OCI-LY1 (cell line): ENCODE data around the gene STK32B.

Experiments
- H2AFZ ChIP-seq: fragments of 200-600 bp; sonication (generic), shearing (Covaris generic); 2 replicates; pipeline ENCODE4 v1.6.0; 2014; ENCODE audit warnings: antibody characterized with exemption, mild to moderate bottlenecking, low read length
- H3F3A ChIP-seq: fragments of 200-600 bp; sonication (generic), shearing (Covaris generic); 2 replicates; pipeline ENCODE4 v1.6.0; 2014; ENCODE audit warnings: mild to moderate bottlenecking, antibody characterized with exemption, low read length, moderate library complexity; ENCODE audit not compliant: insufficient read depth
- H3K27ac ChIP-seq: fragments of 200-600 bp; sonication (generic); 2 replicates; pipeline ENCODE4 v1.5.1; 2014; ENCODE audit warnings: low read length, mixed run types, mild to moderate bottlenecking, low read depth; ENCODE audit not compliant: poor library complexity, severe bottlenecking
- H3K27me3 ChIP-seq: fragments of 200-600 bp; sonication (generic); 2 replicates; pipeline ENCODE4 v1.6.0; 2014; ENCODE audit warnings: antibody characterized with exemption, mild to moderate bottlenecking, low read length, moderate library complexity; ENCODE audit not compliant: insufficient read depth
- H3K36me3 ChIP-seq: fragments of 200-600 bp; sonication (generic); 2 replicates; pipeline ENCODE4 v1.6.1; 2014; ENCODE audit warnings: mild to moderate bottlenecking, antibody characterized with exemption, low read length, moderate library complexity, mixed read lengths; ENCODE audit not compliant: insufficient read depth
- H3K4me1 ChIP-seq: fragments of 200-600 bp; sonication (generic); 2 replicates; pipeline ENCODE4 v1.5.1; 2014; ENCODE audit warnings: mild to moderate bottlenecking, low read length, moderate library complexity; ENCODE audit not compliant: insufficient read depth, severe bottlenecking
- H3K4me2 ChIP-seq: fragments of 200-600 bp; sonication (generic), shearing (Covaris generic); 2 replicates; pipeline ENCODE4 v1.6.1; 2014; ENCODE audit warnings: low read length
- H3K4me3 ChIP-seq: fragments of 200-600 bp; sonication (generic); 2 replicates; pipeline ENCODE4 v1.5.1; 2014; ENCODE audit warnings: low read length, low read depth, mild to moderate bottlenecking, mixed read lengths; ENCODE audit not compliant: poor library complexity, severe bottlenecking
- H3K79me2 ChIP-seq: fragments of 200-600 bp; shearing (Covaris generic); 2 replicates; pipeline ENCODE4 v1.6.1; 2016; ENCODE audit warnings: mixed run types, low read length, mixed read lengths; ENCODE audit not compliant: insufficient read depth
- H3K9ac ChIP-seq: fragments of 200-600 bp; sonication (generic), shearing (Covaris generic); 2 replicates; pipeline ENCODE4 v1.6.1; 2014; ENCODE audit warnings: mild to moderate bottlenecking, low read length, mixed read lengths
- H3K9me2 ChIP-seq: fragments of 200-600 bp; sonication (generic), shearing (Covaris generic); 2 replicates; pipeline ENCODE4 v1.6.1; 2014; ENCODE audit warnings: low read depth, mild to moderate bottlenecking, low read length, mixed read lengths
- H3K9me3 ChIP-seq: fragments of 200-600 bp; shearing (Covaris generic); 2 replicates; pipeline ENCODE4 v1.6.1; 2014; ENCODE audit warnings: low read length, mixed read lengths
- H4K20me1 ChIP-seq: fragments of 200-600 bp; sonication (generic), shearing (Covaris generic); 2 replicates; pipeline ENCODE4 v1.6.0; 2016; ENCODE audit warnings: mild to moderate bottlenecking, low read length; ENCODE audit not compliant: insufficient read depth
- EZH2 ChIP-seq: fragments of 200-600 bp; sonication (generic), shearing (Covaris generic); IDR thresholded peaks from 2 replicates; pipeline ENCODE4 v1.8.0; 2017; ENCODE audit warnings: borderline replicate concordance, mixed run types, mild to moderate bottlenecking, antibody characterized with exemption, low read length, moderate library complexity, mixed read lengths
- TF ChIP-seq, protein P1 (sequence below): fragments of 200-600 bp; sonication (generic), shearing (Covaris generic); IDR thresholded peaks from 2 replicates; pipeline ENCODE4 v1.5.1; 2017; ENCODE audit warnings: mild to moderate bottlenecking, antibody characterized with exemption, low read length, moderate library complexity, mixed read lengths

The STK32B gene

DNA sequence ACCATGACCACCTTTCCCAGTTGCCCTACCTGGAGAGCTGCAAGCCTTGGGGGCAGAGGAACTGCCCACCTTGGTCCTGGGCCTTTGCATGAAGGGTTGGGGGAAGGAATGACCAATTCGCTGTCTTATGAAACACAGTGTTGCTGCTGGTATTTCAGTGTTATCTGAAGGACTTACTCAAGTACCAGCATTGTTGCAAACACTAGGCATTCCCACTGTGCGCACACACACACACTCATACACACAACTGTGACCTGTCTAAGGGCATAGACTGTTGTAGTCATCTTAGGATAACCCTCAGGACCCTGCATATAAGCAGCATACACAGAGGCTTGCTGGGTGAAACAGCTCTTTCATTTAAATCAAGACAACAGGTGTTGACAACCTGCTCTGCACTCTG is 446.2 kb downstream of the STK32B start:
- H2AFZ ChIP-seq = no peak overlapping the region
- H3K4me1 ChIP-seq = no peaks in the 10 kb centered on the region
- no peaks in the 10 kb centered on the region for H4K20me1 ChIP-seq
- no peak overlapping the region for H3K9ac ChIP-seq
- no peak overlapping the region for H3K4me2 ChIP-seq
- no peaks in the 10 kb centered on the region for H3K79me2 ChIP-seq
- no peaks in the 10 kb centered on the region for H3F3A ChIP-seq
- TF ChIP-seq, protein P1, sequence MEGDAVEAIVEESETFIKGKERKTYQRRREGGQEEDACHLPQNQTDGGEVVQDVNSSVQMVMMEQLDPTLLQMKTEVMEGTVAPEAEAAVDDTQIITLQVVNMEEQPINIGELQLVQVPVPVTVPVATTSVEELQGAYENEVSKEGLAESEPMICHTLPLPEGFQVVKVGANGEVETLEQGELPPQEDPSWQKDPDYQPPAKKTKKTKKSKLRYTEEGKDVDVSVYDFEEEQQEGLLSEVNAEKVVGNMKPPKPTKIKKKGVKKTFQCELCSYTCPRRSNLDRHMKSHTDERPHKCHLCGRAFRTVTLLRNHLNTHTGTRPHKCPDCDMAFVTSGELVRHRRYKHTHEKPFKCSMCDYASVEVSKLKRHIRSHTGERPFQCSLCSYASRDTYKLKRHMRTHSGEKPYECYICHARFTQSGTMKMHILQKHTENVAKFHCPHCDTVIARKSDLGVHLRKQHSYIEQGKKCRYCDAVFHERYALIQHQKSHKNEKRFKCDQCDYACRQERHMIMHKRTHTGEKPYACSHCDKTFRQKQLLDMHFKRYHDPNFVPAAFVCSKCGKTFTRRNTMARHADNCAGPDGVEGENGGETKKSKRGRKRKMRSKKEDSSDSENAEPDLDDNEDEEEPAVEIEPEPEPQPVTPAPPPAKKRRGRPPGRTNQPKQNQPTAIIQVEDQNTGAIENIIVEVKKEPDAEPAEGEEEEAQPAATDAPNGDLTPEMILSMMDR = no peak
- no peak for TF ChIP-seq EZH2
- H3K9me3 ChIP-seq = no peaks in the 10 kb centered on the region
- H3K9me2 ChIP-seq = no peaks in the 10 kb centered on the region
- no peaks in the 10 kb centered on the region for H3K36me3 ChIP-seq
- H3K4me3 ChIP-seq = no peak overlapping the region
- no peak overlapping the region for H3K27ac ChIP-seq
- no peaks in the 10 kb centered on the region for H3K27me3 ChIP-seq

DNA sequence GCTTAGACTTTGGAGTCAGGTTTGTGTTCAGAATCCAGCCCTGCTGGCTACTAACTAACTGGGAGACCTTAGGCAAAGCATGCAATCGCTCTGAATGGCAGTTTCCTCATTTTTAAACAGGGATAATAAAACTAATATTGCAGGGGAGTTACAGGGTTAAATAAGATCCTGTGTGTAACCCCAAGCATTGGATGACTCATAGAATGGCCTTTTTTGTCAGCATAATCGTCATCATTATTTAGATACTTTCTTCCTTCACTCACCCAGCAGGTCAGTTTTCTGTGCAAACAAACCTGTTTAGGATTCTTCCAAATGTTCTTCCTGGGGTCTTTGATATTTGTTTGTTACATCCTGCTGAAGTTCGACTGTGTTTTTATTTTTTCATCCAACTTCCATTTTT is 448.9 kb downstream of the STK32B start:
- H3K79me2 ChIP-seq = no peaks in the 10 kb centered on the region
- no peaks in the 10 kb centered on the region for H3K4me1 ChIP-seq
- no peaks in the 10 kb centered on the region for H4K20me1 ChIP-seq
- H3K27ac ChIP-seq = no peak overlapping the region
- H3K9me2 ChIP-seq = no peaks in the 10 kb centered on the region
- no peaks in the 10 kb centered on the region for H3K27me3 ChIP-seq
- no peaks in the 10 kb centered on the region for H3F3A ChIP-seq
- H3K4me3 ChIP-seq = no peak overlapping the region
- H3K36me3 ChIP-seq = no peaks in the 10 kb centered on the region
- H2AFZ ChIP-seq = no peak overlapping the region
- H3K9me3 ChIP-seq = no peaks in the 10 kb centered on the region
- TF ChIP-seq, protein P1 = no peak
- no peak for TF ChIP-seq EZH2
- H3K4me2 ChIP-seq = no peak overlapping the region
- H3K9ac ChIP-seq = no peak overlapping the region

GRCh38 chr4:5503336-5503936 is 452.2 kb downstream of the STK32B start:
- H3K4me3 ChIP-seq = no peak overlapping the region
- no peaks in the 10 kb centered on the region for H4K20me1 ChIP-seq
- no peaks in the 10 kb centered on the region for H3K27me3 ChIP-seq
- H3K9ac ChIP-seq = no peak overlapping the region
- TF ChIP-seq, protein P1 = no peak
- TF ChIP-seq EZH2 = no peak
- H3K27ac ChIP-seq = no peak overlapping the region
- no peaks in the 10 kb centered on the region for H3K9me3 ChIP-seq
- H2AFZ ChIP-seq = no peak overlapping the region
- H3K79me2 ChIP-seq = no peaks in the 10 kb centered on the region
- H3K9me2 ChIP-seq = no peaks in the 10 kb centered on the region
- no peaks in the 10 kb centered on the region for H3F3A ChIP-seq
- H3K4me1 ChIP-seq = no peaks in the 10 kb centered on the region
- H3K36me3 ChIP-seq = no peaks in the 10 kb centered on the region
- no peak overlapping the region for H3K4me2 ChIP-seq
